Erythroblast (primary cell): ENCODE data around the gene STRBP.

ENCODE experiments used
- DNase-seq, 2 experiments: peaks; one replicate each; lab custom pipeline; 2025; lab: John Stamatoyannopoulos, UW
- GATA1 ChIP-seq: IDR thresholded peaks from 2 replicates; pipeline ENCODE4 v1.6.1; 2011; ENCODE audit warnings: low read depth, mild to moderate bottlenecking, control low read depth, low read length, moderate library complexity
- POLR2A ChIP-seq: IDR thresholded peaks from 2 replicates; pipeline ENCODE4 v1.6.1; 2011; ENCODE audit warnings: mild to moderate bottlenecking, low read length

STRBP gene

DNA sequence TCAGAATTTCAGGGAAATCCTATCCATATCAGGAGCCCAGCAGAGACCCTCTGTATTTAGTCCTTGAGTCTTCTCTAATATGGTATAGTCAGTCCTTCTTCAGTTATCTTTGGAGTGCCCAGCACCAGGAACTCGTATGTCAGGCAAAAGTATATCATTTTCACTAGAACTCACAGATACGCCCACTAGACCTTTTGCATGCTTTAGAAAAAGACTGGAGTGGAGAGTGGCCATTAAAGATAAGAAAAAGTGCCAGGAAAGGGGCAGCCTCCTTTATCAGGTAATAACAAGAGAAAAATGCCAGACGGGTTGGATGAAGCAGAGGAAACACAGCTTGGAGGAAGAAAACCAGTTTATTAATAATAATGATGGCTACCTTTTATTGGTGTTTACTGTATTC, 171.4 kb downstream of the STRBP start:
- TF ChIP-seq GATA1 (no peak), POLR2A (no peak)
- peak; percentile 22 to 69 for DNase-seq

DNA sequence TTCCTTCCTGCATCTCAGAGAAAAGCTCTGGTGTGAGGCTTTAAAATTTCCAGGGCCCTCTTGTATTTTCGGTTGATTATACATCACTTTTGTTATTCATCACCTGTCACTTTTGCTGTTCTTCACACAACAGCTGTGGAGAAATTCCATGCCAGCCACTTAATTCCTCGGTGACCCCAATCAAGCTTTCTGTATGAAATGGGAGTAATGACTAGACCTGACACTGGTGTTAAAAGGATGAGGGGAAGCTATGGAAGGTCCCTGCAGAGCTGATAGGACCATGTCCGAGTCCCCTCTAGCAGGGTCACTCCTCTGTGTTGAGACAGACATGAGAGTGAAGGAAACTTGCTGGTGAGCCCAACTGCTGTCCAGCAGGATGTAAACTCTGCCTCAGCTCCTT, 175.2 kb downstream of the STRBP start:
- DNase-seq, result no peak
- TF ChIP-seq POLR2A, result no peak
- TF ChIP-seq GATA1, result no peak

DNA sequence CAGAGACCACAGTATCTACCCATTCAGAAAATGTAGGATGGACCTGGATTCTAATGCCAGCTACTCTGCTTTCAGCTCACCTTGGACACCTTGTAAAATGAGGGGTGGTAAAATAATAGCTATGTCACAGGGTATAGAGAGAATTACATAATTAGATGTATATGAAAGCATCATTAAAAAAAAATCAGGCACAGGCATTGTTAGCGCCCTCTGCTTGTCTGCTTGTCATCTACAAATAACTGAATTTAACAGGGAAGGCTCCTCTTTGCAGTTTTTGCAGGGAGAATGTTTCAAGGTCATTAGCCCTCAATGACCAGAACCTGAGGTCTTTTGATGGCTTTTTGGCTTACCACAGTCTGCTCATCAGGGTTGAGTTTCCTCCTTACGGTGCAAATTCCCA, 176.9 kb downstream of the STRBP start:
- no peak for DNase-seq
- TF ChIP-seq GATA1, result no peak

DNA sequence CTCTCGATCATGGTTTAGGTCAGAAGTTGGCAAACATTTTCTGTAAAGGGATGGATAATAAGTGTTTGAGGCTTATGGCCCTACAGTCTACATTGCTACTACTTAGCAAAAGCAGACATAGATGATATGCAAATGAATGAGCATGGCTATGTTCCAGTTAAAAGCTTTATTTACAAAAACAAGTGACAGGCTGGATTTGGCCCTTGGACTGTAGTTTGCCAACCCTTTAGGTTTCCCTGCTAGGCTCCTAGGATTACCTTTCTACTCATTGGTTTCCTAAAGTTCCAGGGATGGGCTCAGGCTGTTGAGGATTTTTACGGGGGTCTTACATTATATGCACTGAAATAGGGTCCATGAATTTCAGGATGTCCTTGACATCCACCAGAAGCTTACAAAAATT, 177.4 kb downstream of the STRBP start:
- TF ChIP-seq GATA1, result no peak
- no peak for TF ChIP-seq POLR2A
- DNase-seq, result no peak

DNA sequence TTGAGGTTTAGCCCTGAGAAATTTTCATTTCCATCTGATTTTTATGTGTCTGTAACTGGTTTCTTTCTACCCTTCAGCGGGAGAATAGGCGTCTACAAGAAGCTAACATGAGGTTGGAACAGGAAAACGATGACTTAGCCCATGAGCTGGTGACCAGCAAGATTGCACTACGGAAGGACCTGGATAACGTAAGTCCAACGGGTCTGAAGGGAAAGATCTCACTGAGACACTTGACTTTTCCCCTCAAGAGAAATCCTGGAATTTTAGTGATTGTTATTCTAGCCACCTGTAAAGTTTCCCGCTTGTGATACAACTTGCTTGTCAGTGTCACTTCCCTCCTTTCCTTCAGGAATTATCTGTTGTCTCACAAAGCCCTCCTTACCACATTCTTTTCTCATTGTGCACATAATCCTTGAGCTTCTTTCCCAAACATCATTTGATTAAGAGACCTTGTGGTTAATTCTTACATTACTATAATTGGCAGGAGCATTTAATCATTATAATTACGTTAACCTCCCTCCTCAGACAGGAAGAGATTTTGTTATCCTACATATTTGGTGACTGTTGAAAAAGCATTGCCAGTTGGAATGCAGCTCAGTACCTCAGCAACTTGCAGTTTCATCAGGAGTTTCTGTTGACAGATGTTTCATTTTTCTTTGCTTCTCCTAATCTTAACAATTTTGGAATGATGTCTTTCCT, 178.0 kb downstream of the STRBP start:
- TF ChIP-seq GATA1 (no peak), POLR2A (no peak)

DNA sequence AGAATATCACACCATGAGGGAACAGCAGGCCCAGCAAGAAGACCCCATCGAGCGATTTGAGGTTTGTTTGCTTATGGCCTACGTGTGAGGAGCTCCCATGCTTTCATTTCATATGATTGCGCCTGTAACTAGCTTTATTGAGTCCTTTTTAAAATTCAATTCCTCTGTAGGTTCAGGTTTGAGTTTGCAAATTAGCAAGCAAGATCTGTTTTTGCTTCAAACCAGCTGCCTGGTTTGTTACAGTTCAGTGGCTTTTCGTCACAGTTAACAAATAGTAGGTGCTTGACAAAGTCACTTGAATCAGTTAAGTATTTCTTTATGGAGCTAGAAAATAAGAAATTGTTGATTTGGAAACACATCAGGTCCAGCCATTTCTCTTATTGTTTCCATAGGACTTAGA, 178.6 kb downstream of the STRBP start:
- no peak for TF ChIP-seq GATA1
- DNase-seq, result no peak

More for the DNA sequence above, 178.0 kb downstream of the STRBP start:
- no peak for DNase-seq

DNA sequence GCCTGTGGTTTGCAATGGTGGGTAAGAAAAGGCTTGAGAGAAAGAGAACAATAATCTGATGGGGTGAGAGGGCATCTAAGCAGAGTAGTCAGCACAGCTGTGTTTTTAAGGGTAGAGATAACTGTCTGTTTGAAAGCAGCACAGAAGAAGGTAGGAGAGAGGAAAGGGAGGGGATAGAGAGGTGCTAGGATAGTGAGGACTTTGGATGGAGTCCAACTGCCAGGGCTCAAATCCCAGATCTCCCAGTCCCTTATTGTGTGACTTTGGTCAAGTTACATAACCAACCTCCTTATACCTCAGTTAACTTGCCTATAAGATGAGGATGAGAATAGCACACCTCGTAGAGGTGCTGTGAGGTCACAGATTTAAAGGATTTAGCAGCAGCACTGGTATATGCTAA, 179.3 kb downstream of the STRBP start:
- no peak for DNase-seq
- TF ChIP-seq POLR2A (no peak), GATA1 (no peak)

DNA sequence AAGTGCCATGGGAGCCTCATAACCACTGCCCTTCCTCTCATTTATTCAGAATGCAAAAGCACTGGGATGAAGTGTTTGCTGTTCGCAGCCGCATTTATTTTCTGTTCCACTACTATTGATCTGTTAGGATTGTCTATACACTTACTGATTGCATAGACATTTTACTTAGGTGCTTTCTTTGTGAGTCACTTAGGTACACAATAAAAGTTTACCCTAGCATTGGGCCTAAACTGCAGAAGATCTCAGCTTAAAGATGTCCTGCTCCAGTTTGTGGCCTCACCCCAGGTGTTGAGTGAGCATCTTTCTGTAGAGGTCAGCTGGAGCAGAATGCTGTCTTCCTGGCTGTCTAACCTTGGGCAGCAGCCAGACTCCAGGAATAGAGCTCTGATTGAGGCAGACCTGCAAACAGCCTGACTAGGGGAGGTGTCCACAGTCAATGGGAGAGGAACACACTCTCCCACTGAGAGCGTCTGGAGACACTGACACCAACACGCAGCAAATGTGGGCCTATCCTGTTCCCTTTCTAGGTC, 181.0 kb downstream of the STRBP start:
- TF ChIP-seq GATA1 (no peak), POLR2A (no peak)
- DNase-seq, result no peak

DNA sequence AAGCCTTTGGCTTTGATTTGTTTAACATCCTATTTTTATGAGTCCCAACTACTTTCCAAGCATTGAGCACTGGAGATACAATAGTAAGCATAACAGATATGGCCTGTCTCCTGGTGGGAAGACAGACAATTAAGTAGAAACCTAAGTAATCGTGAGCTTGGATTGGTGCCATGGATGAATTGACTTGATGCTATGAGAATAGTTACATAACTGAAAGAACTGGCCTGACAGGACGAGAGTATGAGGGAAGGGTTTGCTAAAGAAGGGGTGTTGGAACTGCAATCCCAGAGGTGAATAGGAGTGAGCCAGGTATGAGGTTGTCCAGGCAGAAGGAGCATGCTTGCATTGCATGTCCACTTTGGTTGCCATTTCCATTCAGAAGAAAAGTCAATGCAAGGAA, 182.5 kb downstream of the STRBP start:
- no peak for DNase-seq
- no peak for TF ChIP-seq GATA1
- no peak for TF ChIP-seq POLR2A

DNA sequence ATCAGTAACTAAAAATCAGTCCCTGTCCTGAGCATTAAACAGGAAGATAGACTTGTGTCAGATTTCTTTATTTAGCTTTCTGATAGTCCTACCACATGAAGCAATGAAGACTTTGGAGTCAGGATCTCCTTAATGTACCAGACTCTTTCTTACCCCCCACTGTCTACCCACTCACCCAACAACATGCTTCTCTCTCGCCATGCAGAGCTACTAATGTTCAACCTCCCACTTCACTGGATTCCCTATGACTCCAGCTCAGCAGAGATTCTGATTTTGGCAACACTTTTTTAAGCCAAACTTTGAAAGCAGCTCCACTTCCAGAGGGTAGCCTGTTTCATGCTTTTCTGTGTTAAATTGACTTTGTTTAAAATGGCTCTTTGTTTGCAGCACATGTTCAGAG, 184.1 kb downstream of the STRBP start:
- no peak for TF ChIP-seq GATA1
- TF ChIP-seq POLR2A, result no peak
- DNase-seq, result no peak

DNA sequence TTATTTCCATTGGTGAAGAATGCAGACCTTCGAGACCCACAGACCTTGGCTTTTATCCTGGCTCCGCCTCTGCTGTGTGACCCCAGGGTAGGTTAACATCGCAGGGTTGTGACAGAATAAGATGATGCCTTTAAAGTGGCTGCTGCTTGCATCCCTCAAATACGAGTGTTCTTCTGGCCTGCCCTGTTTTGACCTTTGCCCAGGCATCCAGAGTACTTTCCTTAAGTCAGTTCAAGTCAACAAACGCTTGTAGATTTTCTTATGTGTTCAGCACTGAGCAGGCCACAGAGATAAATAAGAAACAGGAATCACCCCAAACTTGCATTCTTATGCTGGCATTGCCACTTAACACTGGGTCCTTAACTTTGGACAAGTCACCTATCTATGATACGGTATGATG, 184.7 kb downstream of the STRBP start:
- DNase-seq, result no peak
- TF ChIP-seq POLR2A (no peak), GATA1 (no peak)

DNA sequence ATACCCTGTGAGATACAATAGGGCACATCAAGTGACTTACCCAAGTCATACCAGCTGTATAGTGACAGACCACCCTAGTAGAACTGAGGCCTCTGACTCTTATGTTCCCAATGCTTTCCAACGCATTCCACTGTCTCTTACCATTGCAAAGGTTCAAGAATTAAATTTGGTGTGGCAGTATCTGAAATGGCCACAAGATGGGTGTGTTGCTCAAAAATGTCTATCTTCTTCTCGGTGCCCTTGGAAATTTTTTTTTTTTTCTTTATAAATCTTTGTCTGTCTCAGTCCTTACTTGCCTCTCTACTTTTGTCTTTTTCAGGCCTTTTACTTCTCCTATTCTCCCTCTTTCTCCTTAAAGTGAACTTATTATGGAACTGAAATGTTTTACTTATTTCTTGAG, 186.6 kb downstream of the STRBP start:
- TF ChIP-seq GATA1, result no peak
- no peak for TF ChIP-seq POLR2A
- DNase-seq, result peak; percentile 52 to 72

DNA sequence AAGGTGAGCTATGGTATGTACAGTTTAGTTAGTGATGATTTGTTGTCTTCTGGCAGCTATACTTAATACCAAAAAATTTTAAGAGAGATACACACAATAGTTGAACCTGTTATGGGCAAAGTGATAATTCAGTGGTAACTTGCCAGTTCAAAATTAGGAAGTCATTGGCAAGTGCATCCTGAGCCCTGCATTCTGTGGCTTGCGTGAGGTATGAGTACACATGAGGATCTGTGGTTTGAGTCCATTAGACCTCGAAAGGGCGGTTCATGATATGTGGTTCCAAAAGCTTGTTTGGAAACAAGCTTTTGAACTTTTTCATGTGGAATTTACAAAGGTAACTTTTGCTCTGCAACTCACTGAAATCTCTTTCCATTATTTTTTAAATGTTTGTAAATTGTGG, 187.9 kb downstream of the STRBP start:
- no peak for TF ChIP-seq GATA1
- no peak for DNase-seq

DNA sequence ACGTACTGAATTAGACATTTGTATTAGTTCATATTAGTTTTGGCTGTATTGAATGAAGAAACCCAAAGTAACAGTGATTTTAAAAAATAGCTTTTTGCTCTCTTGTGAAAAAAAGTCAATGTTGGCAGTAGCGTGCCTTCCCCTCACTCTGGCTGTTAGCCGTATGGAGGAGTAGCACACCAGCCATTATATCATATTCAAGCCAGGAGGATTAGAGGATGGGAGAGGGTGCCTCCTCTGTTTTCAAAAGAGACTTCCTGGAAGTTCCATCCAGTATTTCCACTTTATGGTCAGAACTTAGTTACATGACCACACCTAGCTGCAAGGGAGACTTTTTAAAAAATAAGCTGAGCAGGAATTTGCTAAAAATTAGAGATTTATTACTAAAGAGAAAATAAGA, 193.8 kb downstream of the STRBP start:
- no peak for TF ChIP-seq GATA1
- no peak for TF ChIP-seq POLR2A
- DNase-seq, result no peak

DNA sequence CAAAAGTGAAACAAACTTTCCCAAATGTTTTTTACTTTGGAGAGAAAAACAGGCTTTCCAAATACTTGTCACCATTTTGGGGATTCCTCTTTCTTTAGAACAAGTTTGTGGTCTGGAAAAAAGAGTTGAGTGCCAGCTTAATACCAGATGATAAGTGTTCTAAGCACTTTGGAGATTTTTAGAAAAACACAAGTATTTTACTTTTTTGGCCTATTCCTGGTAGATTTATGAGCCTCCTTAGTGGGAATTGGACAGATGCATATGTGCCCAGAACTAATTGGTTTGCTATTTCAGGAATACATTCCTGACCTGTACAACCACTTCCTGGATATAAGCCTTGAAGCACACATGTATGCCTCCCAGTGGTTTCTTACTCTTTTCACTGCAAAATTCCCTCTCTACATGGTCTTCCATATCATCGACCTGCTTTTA, 194.4 kb downstream of the STRBP start:
- no peak for TF ChIP-seq POLR2A
- TF ChIP-seq GATA1, result no peak
- no peak for DNase-seq
